WTC11 (cell line): ENCODE measurements around the gene PSORS1C1. TPM values are rescaled to one million over a fixed set of nuclear protein-coding genes. Genes with fewer than 3 reads are reported as not detected.

ENCODE experiments used
- ATAC-seq: fragments of 200-7000 bp; cut with Tn5 transposase; 2 replicates; pipeline ENCODE4 v1.10.0; 2021; ENCODE audit warnings: mild to moderate bottlenecking, moderate library complexity
- CTCF ChIA-PET: fragments of 300-600 bp; sonication (Branson Sonifier 250); formaldehyde crosslinking; loops from one replicate; lab custom pipeline; 2021; ENCODE audit warnings: antibody characterized with exemption; lab: Charles Lee
- POLR2A ChIA-PET: fragments of 350-600 bp; sonication (Branson Sonifier 250); formaldehyde crosslinking; loops from one replicate; lab custom pipeline; 2021; ENCODE audit warnings: antibody characterized with exemption; lab: Charles Lee
- DNase-seq: peaks from one replicate; pipeline ENCODE4 v3.0.0; 2021; ENCODE audit warnings: low spot score
- H3K27ac Mint-ChIP-seq: 2 replicates; pipeline ENCODE4 v1.8.0; 2021; ENCODE audit warnings: mixed read lengths
- H3K27me3 Mint-ChIP-seq: 2 replicates; pipeline ENCODE4 v1.8.0; 2021; ENCODE audit warnings: low read depth, mild to moderate bottlenecking, moderate library complexity, mixed read lengths
- H3K36me3 Mint-ChIP-seq: 2 replicates; pipeline ENCODE4 v1.8.0; 2021; ENCODE audit warnings: mixed read lengths
- H3K4me1 Mint-ChIP-seq: 2 replicates; pipeline ENCODE4 v1.8.0; 2022; ENCODE audit warnings: mixed read lengths
- H3K4me3 Mint-ChIP-seq: 2 replicates; pipeline ENCODE4 v1.8.0; 2021; ENCODE audit warnings: mild to moderate bottlenecking, moderate library complexity, mixed read lengths
- H3K9me3 Mint-ChIP-seq: 2 replicates; pipeline ENCODE4 v1.8.0; 2021; ENCODE audit warnings: mixed read lengths
- CBFB ChIP-seq: sonication (generic); formaldehyde crosslinking; IDR thresholded peaks from 2 replicates; pipeline ENCODE4 v1.8.1; 2022; ENCODE audit warnings: mild to moderate bottlenecking, low read depth, missing genetic modification reagents
- EMX1 ChIP-seq: fragments of 250-450 bp; sonication (Bioruptor Pico); IDR thresholded peaks from 2 replicates; pipeline ENCODE4 v1.8.0; 2021; ENCODE audit warnings: mild to moderate bottlenecking
- ESRRA ChIP-seq: sonication (generic); formaldehyde crosslinking; IDR thresholded peaks from 2 replicates; pipeline ENCODE4 v1.8.1; 2022; ENCODE audit warnings: mild to moderate bottlenecking, missing genetic modification reagents, borderline replicate concordance
- ETV6 ChIP-seq: sonication (generic); formaldehyde crosslinking; IDR thresholded peaks from 2 replicates; pipeline ENCODE4 v1.8.1; 2022; ENCODE audit warnings: mild to moderate bottlenecking, missing genetic modification reagents
- FOXJ3 ChIP-seq: sonication (generic); formaldehyde crosslinking; IDR thresholded peaks from 2 replicates; pipeline ENCODE4 v1.9.0; 2021; ENCODE audit warnings: missing genetic modification reagents, mild to moderate bottlenecking, borderline replicate concordance
- FOXK1 ChIP-seq: sonication (generic); formaldehyde crosslinking; IDR thresholded peaks from 2 replicates; pipeline ENCODE4 v1.8.0; 2022; ENCODE audit warnings: mild to moderate bottlenecking, moderate library complexity, missing genetic modification reagents
- FOXP1 ChIP-seq: sonication (generic); formaldehyde crosslinking; IDR thresholded peaks from 2 replicates; pipeline ENCODE4 v1.8.0; 2022; ENCODE audit warnings: missing genetic modification reagents, mild to moderate bottlenecking, moderate library complexity, borderline replicate concordance
- FOXP4 ChIP-seq: sonication (generic); formaldehyde crosslinking; IDR thresholded peaks from 2 replicates; pipeline ENCODE4 v1.8.0; 2022; ENCODE audit warnings: mild to moderate bottlenecking, missing genetic modification reagents
- GTF2I ChIP-seq: fragments of 250-450 bp; sonication (Bioruptor Pico); conservative IDR thresholded peaks from 2 replicates; pipeline ENCODE4 v1.4.0; 2021; ENCODE audit warnings: mild to moderate bottlenecking
- JUN ChIP-seq: sonication (generic); formaldehyde crosslinking; IDR thresholded peaks from 2 replicates; pipeline ENCODE4 v1.8.0; 2023; ENCODE audit warnings: mild to moderate bottlenecking, missing genetic modification reagents
- MYBL2 ChIP-seq: sonication (generic); formaldehyde crosslinking; IDR thresholded peaks from 2 replicates; pipeline ENCODE4 v1.8.1; 2023; ENCODE audit warnings: mild to moderate bottlenecking, moderate library complexity, missing genetic modification reagents
- SMAD3 ChIP-seq: sonication (generic); formaldehyde crosslinking; IDR thresholded peaks from 2 replicates; pipeline ENCODE4 v1.8.0; 2022; ENCODE audit warnings: missing genetic modification reagents, mild to moderate bottlenecking, borderline replicate concordance
- SMAD4 ChIP-seq: sonication (generic); formaldehyde crosslinking; IDR thresholded peaks from 2 replicates; pipeline ENCODE4 v1.8.0; 2022; ENCODE audit warnings: mild to moderate bottlenecking, missing genetic modification reagents
- SP1 ChIP-seq: sonication (generic); formaldehyde crosslinking; conservative IDR thresholded peaks from 2 replicates; pipeline ENCODE4 v1.8.1; 2022; ENCODE audit warnings: missing genetic modification reagents
- STAT6 ChIP-seq: sonication (generic); formaldehyde crosslinking; conservative IDR thresholded peaks from 2 replicates; pipeline ENCODE4 v1.8.1; 2023; ENCODE audit warnings: mild to moderate bottlenecking, low read depth, missing genetic modification reagents, moderate library complexity
- TP53 ChIP-seq: sonication (generic); formaldehyde crosslinking; IDR thresholded peaks from 2 replicates; pipeline ENCODE4 v1.8.1; 2023; ENCODE audit warnings: mild to moderate bottlenecking, missing genetic modification reagents
- ZBTB21 ChIP-seq: sonication (generic); formaldehyde crosslinking; IDR thresholded peaks from 2 replicates; pipeline ENCODE4 v1.8.1; 2023; ENCODE audit warnings: mild to moderate bottlenecking, missing genetic modification reagents, borderline replicate concordance
- ZMAT4 ChIP-seq: fragments of 250-450 bp; sonication (Bioruptor Pico); IDR thresholded peaks from 2 replicates; pipeline ENCODE4 v1.9.0; 2021; ENCODE audit warnings: mild to moderate bottlenecking
- ZNF281 ChIP-seq: sonication (generic); formaldehyde crosslinking; IDR thresholded peaks from 2 replicates; pipeline ENCODE4 v1.8.0; 2023; ENCODE audit warnings: mild to moderate bottlenecking, missing genetic modification reagents
- ZNF423 ChIP-seq: fragments of 250-450 bp; sonication (Bioruptor Pico); IDR thresholded peaks from 2 replicates; pipeline ENCODE4 v2.1.2; 2022; ENCODE audit warnings: mild to moderate bottlenecking, moderate library complexity
- total RNA-seq: library from RNA; stranded (reverse); gene quantifications from 3 replicates; pipeline ENCODE4 v1.2.3, GENCODE V29; 2021

The PSORS1C1 gene
- total RNA-seq, 1 experiment from 2014 or later = 0.66 TPM

GRCh38 chr6:31171931-31172905 is 57.6 kb downstream of the PSORS1C1 start:
- no peak for TF ChIP-seq CBFB (CRISPR knock-in tag)
- TF ChIP-seq ZNF423 (CRISPR knock-in tag) = peak; percentile 74
- TF ChIP-seq MYBL2 = peak; percentile 31; the same call in 1 of the 2 replicates
- peak; percentile 86; the same call in 1 of the 2 replicates for TF ChIP-seq FOXK1 (CRISPR knock-in tag)
- TF ChIP-seq ESRRA (CRISPR knock-in tag) = no peak
- 0 out of 2 replicates have a peak, but pooled peaks have one; percentile 38 for TF ChIP-seq FOXJ3 (CRISPR knock-in tag)
- peak; percentile 99 for TF ChIP-seq ZNF281 (CRISPR knock-in tag)
- TF ChIP-seq TP53 (CRISPR knock-in tag) = peak; percentile 72; the same call in 1 of the 2 replicates
- 0 out of 2 replicates have a peak, but pooled peaks have one; percentile 63 for TF ChIP-seq SMAD4 (CRISPR knock-in tag)
- TF ChIP-seq ZBTB21 (CRISPR knock-in tag) = 0 out of 2 replicates have a peak, but pooled peaks have one; percentile 55
- TF ChIP-seq ZMAT4 (CRISPR knock-in tag) = no peak; the same call in 1 of the 2 replicates
- TF ChIP-seq ETV6 (CRISPR knock-in tag) = 0 out of 2 replicates have a peak, but pooled peaks have one; percentile 20
- TF ChIP-seq SMAD3 (CRISPR knock-in tag) = no peak
- TF ChIP-seq STAT6 (CRISPR knock-in tag) = peak; percentile 76; the same call in 1 of the 2 replicates
- TF ChIP-seq SP1 = peak; percentile 76
- TF ChIP-seq FOXP4 (CRISPR knock-in tag) = peak; percentile 97; the same call in 1 of the 2 replicates
- TF ChIP-seq JUN (CRISPR knock-in tag) = peak; percentile 42; the same call in 1 of the 2 replicates
- TF ChIP-seq GTF2I (CRISPR knock-in tag) = no peak
- TF ChIP-seq EMX1 (CRISPR knock-in tag) = 0 out of 2 replicates have a peak, but pooled peaks have one; percentile 36
- TF ChIP-seq FOXP1 (CRISPR knock-in tag) = 0 out of 2 replicates have a peak, but pooled peaks have one; percentile 4
- Mint-ChIP-seq H3K36me3 (peaks cover 34% of the 10 kb centered on the region), H3K27ac (peak overlapping the region; percentile 100), H3K9me3 (no peaks in the 10 kb centered on the region), H3K4me3 (peak overlapping the region; percentile 81), H3K4me1 (peaks cover 59% of the 10 kb centered on the region), H3K27me3 (no peaks in the 10 kb centered on the region)
- ATAC-seq (peak; percentile 67), DNase-seq (peak; percentile 90)
- POLR2A ChIA-PET = interaction anchor here (0.5 to 2.9 kb wide), 21 partner anchors 8 to 491 kb away, joined by 3 to 44 read pairs (median 4); partner anchors contain the start of genes GTF2H4, PSORS1C2, TCF19 and VARS2
- CTCF ChIA-PET = interaction anchor here (0.5 to 4.8 kb wide), 18 partner anchors 9 to 719 kb away, joined by 3 to 60 read pairs (median 6); partner anchors contain the start of genes CCHCR1, PSORS1C1, PSORS1C2 and TCF19
